Measurements from ENCODE around the gene PSMA8.

DNA sequence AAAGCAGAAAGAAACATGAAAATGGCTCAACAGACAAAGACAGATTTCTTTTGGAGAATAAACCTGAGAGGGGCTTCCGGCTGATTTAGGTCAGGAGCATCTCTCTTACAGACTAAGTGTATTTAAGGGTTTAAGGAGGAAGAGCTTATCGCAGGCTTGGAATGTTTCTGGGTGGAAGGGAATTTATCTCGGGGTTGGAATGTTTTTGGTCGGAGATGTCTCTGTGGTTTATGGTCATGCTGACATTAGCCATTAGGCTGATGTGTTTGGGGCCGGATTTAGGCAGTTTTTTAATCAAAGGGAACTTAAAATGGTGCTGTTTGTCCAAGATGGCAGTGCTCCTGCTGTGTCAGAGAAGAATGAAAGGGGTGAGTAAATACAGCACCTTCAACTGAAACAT is 14.4 kb upstream of the PSMA8 start:
- TF ChIP-seq, protein P1, sequence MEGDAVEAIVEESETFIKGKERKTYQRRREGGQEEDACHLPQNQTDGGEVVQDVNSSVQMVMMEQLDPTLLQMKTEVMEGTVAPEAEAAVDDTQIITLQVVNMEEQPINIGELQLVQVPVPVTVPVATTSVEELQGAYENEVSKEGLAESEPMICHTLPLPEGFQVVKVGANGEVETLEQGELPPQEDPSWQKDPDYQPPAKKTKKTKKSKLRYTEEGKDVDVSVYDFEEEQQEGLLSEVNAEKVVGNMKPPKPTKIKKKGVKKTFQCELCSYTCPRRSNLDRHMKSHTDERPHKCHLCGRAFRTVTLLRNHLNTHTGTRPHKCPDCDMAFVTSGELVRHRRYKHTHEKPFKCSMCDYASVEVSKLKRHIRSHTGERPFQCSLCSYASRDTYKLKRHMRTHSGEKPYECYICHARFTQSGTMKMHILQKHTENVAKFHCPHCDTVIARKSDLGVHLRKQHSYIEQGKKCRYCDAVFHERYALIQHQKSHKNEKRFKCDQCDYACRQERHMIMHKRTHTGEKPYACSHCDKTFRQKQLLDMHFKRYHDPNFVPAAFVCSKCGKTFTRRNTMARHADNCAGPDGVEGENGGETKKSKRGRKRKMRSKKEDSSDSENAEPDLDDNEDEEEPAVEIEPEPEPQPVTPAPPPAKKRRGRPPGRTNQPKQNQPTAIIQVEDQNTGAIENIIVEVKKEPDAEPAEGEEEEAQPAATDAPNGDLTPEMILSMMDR (IDR thresholded peaks at IDR 0.05; ENCODE audit: insufficient read depth, low read depth, low read length) = no peak
- no peak for TF ChIP-seq EZH2 (IDR thresholded peaks at IDR 0.05; ENCODE audit: insufficient read depth, low read length)
